ENCODE results near the gene AMH.

Gene AMH

GRCh38 chr19:2230807-2231533 is 18.2 kb upstream of the AMH start (continued):
- TF ChIP-seq ZNF658 (tag by site-specific recombination; IDR thresholded peaks at IDR 0.05): no peak
- no peak for TF ChIP-seq ZNF138 (tag by site-specific recombination; IDR thresholded peaks at IDR 0.05; ENCODE audit: borderline replicate concordance)
- TF ChIP-seq ZSCAN4 (tag by site-specific recombination; IDR thresholded peaks at IDR 0.05): no peak
- TF ChIP-seq ZBTB26 (tag by site-specific recombination; optimal IDR thresholded peaks at IDR 0.05): no peak
- TF ChIP-seq, protein P1, sequence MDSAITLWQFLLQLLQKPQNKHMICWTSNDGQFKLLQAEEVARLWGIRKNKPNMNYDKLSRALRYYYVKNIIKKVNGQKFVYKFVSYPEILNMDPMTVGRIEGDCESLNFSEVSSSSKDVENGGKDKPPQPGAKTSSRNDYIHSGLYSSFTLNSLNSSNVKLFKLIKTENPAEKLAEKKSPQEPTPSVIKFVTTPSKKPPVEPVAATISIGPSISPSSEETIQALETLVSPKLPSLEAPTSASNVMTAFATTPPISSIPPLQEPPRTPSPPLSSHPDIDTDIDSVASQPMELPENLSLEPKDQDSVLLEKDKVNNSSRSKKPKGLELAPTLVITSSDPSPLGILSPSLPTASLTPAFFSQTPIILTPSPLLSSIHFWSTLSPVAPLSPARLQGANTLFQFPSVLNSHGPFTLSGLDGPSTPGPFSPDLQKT (IDR thresholded peaks at IDR 0.05; ENCODE audit: borderline replicate concordance, low read depth, low read length): no peak
- no peak for TF ChIP-seq GLIS2 (tag by site-specific recombination; IDR thresholded peaks at IDR 0.05)
- TF ChIP-seq ZNF292 (tag by site-specific recombination; IDR thresholded peaks at IDR 0.05; ENCODE audit: borderline replicate concordance, low read depth): no peak
- no peak for TF ChIP-seq ZNF514 (tag by site-specific recombination; IDR thresholded peaks at IDR 0.05)
- TF ChIP-seq ZNF23 (tag by site-specific recombination; IDR thresholded peaks at IDR 0.05; ENCODE audit: borderline replicate concordance): no peak
- TF ChIP-seq, protein P2, sequence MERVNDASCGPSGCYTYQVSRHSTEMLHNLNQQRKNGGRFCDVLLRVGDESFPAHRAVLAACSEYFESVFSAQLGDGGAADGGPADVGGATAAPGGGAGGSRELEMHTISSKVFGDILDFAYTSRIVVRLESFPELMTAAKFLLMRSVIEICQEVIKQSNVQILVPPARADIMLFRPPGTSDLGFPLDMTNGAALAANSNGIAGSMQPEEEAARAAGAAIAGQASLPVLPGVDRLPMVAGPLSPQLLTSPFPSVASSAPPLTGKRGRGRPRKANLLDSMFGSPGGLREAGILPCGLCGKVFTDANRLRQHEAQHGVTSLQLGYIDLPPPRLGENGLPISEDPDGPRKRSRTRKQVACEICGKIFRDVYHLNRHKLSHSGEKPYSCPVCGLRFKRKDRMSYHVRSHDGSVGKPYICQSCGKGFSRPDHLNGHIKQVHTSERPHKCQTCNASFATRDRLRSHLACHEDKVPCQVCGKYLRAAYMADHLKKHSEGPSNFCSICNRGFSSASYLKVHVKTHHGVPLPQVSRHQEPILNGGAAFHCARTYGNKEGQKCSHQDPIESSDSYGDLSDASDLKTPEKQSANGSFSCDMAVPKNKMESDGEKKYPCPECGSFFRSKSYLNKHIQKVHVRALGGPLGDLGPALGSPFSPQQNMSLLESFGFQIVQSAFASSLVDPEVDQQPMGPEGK (tag by site-specific recombination; IDR thresholded peaks at IDR 0.05): peak; percentile 30
- TF ChIP-seq, protein P3, sequence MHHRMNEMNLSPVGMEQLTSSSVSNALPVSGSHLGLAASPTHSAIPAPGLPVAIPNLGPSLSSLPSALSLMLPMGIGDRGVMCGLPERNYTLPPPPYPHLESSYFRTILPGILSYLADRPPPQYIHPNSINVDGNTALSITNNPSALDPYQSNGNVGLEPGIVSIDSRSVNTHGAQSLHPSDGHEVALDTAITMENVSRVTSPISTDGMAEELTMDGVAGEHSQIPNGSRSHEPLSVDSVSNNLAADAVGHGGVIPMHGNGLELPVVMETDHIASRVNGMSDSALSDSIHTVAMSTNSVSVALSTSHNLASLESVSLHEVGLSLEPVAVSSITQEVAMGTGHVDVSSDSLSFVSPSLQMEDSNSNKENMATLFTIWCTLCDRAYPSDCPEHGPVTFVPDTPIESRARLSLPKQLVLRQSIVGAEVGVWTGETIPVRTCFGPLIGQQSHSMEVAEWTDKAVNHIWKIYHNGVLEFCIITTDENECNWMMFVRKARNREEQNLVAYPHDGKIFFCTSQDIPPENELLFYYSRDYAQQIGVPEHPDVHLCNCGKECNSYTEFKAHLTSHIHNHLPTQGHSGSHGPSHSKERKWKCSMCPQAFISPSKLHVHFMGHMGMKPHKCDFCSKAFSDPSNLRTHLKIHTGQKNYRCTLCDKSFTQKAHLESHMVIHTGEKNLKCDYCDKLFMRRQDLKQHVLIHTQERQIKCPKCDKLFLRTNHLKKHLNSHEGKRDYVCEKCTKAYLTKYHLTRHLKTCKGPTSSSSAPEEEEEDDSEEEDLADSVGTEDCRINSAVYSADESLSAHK (tag by site-specific recombination; IDR thresholded peaks at IDR 0.05): no peak
- no peak for TF ChIP-seq ZNF629 (tag by site-specific recombination; IDR thresholded peaks at IDR 0.05)
- TF ChIP-seq ZNF24 (tag by site-specific recombination; IDR thresholded peaks at IDR 0.05): no peak
- TF ChIP-seq ZBTB20 (tag by site-specific recombination; IDR thresholded peaks at IDR 0.05): no peak; the same call in 1 of the 2 replicates
- TF ChIP-seq ZBTB17 (tag by site-specific recombination; IDR thresholded peaks at IDR 0.05): peak; percentile 23; the same call in 1 of the 2 replicates
- TF ChIP-seq, protein P4, sequence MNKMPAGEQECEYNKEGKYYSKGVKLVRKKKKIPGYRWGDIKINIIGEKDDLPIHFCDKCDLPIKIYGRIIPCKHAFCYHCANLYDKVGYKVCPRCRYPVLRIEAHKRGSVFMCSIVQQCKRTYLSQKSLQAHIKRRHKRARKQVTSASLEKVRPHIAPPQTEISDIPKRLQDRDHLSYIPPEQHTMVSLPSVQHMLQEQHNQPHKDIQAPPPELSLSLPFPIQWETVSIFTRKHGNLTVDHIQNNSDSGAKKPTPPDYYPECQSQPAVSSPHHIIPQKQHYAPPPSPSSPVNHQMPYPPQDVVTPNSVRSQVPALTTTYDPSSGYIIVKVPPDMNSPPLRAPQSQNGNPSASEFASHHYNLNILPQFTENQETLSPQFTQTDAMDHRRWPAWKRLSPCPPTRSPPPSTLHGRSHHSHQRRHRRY (tag by site-specific recombination; IDR thresholded peaks at IDR 0.05): no peak
- no peak for TF ChIP-seq ZSCAN16 (tag by site-specific recombination; IDR thresholded peaks at IDR 0.05)
- TF ChIP-seq, protein P5, sequence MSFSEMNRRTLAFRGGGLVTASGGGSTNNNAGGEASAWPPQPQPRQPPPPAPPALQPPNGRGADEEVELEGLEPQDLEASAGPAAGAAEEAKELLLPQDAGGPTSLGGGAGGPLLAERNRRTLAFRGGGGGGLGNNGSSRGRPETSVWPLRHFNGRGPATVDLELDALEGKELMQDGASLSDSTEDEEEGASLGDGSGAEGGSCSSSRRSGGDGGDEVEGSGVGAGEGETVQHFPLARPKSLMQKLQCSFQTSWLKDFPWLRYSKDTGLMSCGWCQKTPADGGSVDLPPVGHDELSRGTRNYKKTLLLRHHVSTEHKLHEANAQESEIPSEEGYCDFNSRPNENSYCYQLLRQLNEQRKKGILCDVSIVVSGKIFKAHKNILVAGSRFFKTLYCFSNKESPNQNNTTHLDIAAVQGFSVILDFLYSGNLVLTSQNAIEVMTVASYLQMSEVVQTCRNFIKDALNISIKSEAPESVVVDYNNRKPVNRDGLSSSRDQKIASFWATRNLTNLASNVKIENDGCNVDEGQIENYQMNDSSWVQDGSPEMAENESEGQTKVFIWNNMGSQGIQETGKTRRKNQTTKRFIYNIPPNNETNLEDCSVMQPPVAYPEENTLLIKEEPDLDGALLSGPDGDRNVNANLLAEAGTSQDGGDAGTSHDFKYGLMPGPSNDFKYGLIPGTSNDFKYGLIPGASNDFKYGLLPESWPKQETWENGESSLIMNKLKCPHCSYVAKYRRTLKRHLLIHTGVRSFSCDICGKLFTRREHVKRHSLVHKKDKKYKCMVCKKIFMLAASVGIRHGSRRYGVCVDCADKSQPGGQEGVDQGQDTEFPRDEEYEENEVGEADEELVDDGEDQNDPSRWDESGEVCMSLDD (tag by site-specific recombination; IDR thresholded peaks at IDR 0.05): peak; percentile 29; the same call in 1 of the 2 replicates
- TF ChIP-seq ZNF362 (tag by site-specific recombination; IDR thresholded peaks at IDR 0.05): no peak
- TF ChIP-seq HOXD13 (CRISPR knock-in tag; IDR thresholded peaks at IDR 0.05; ENCODE audit: borderline replicate concordance): no peak
- 0 out of 2 replicates have a peak, but pooled peaks have one; percentile 20 for TF ChIP-seq ZBTB6 (tag by site-specific recombination; IDR thresholded peaks at IDR 0.05)
- no peak for TF ChIP-seq ZNF214 (tag by site-specific recombination; IDR thresholded peaks at IDR 0.05; ENCODE audit: borderline replicate concordance)
- no peak for TF ChIP-seq YY2 (tag by site-specific recombination; IDR thresholded peaks at IDR 0.05)
- no peak for TF ChIP-seq ZEB2 (tag by site-specific recombination; IDR thresholded peaks at IDR 0.05)

Measured in HEK293 (cell line).